ENCODE results near the gene POU2AF1. TPM values are rescaled to one million over a fixed set of nuclear protein-coding genes. Genes with fewer than 3 reads are reported as not detected.

Gene POU2AF1
- total RNA-seq, 1 experiment from 2014 or later, result 0.22 TPM

DNA sequence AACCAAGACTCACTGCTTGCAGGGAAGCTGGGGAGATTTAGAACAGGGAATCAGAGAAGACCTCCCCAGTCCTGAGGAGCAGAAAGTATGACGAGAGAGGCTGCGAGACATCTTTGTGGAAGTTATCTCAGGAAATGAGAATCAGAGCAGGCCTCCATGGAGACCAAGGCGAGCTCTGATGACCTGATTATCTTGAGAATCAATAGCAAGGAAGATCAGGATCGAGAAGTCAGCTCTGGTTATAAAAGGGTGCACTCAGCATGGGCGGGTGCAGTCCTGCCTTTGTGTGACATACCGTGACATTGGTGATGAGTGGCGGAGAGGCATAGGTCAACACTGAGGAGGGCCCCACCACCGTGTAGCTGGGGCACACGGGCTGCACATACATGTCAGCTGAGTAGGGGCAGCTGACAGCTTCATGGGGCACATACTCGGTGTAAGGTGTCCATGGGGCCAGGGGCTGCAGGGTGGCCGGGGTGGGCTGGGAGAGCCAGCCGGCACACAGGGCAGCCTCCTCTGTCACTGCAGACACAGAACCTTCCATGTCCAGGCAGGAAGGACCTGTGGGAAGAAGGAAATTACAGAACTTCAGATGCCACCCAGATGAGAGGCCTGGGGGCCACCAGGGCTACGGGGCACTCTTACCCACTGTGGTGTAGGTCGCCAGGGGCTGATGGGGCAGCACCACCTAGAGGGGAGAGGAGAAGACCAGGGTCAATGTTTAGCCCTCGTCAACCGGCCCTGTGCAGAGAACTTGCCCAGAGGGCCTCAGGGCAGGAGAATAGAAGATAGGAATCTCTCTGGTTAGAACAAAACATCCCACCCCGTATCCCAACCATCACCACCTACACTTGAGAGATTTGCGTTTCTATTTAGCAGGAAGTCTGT, 21.7 kb downstream of the POU2AF1 start (continued):
- TF ChIP-seq, protein P1, sequence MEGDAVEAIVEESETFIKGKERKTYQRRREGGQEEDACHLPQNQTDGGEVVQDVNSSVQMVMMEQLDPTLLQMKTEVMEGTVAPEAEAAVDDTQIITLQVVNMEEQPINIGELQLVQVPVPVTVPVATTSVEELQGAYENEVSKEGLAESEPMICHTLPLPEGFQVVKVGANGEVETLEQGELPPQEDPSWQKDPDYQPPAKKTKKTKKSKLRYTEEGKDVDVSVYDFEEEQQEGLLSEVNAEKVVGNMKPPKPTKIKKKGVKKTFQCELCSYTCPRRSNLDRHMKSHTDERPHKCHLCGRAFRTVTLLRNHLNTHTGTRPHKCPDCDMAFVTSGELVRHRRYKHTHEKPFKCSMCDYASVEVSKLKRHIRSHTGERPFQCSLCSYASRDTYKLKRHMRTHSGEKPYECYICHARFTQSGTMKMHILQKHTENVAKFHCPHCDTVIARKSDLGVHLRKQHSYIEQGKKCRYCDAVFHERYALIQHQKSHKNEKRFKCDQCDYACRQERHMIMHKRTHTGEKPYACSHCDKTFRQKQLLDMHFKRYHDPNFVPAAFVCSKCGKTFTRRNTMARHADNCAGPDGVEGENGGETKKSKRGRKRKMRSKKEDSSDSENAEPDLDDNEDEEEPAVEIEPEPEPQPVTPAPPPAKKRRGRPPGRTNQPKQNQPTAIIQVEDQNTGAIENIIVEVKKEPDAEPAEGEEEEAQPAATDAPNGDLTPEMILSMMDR (IDR thresholded peaks at IDR 0.05), result no peak
- TF ChIP-seq, protein P2, sequence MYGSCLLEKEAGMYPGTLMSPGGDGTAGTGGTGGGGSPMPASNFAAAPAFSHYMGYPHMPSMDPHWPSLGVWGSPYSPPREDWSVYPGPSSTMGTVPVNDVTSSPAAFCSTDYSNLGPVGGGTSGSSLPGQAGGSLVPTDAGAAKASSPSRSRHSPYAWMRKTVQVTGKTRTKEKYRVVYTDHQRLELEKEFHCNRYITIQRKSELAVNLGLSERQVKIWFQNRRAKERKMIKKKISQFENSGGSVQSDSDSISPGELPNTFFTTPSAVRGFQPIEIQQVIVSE (CRISPR knock-in tag; IDR thresholded peaks at IDR 0.05; ENCODE audit: borderline replicate concordance), result no peak
- TF ChIP-seq TEAD4 (CRISPR knock-in tag; IDR thresholded peaks at IDR 0.05), result no peak
- TF ChIP-seq ZNF671 (CRISPR knock-in tag; IDR thresholded peaks at IDR 0.05), result no peak
- no peak for TF ChIP-seq ZNF232 (CRISPR knock-in tag; IDR thresholded peaks at IDR 0.05)
- no peak for TF ChIP-seq ZNF396 (CRISPR knock-in tag; IDR thresholded peaks at IDR 0.05; ENCODE audit: borderline replicate concordance)

DNA sequence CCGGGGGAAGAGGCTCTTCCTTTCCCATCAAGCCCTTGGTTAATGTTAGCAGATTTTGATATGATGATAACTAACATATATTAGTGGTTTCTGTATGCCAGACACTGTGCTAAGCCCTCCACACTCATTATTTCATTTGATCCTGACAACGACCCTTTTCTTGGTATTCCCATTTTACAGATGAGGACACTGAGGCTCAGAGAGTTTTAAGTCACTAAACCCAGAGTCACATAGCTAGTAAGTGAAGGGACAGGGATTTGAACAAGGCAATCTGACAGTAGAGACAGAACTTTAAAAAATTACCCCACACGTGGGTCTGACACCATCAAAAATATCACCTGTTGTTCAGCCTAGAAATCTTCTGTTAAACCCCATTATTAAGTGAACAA, 22.4 kb downstream of the POU2AF1 start:
- no peak for TF ChIP-seq RORB (CRISPR knock-in tag; IDR thresholded peaks at IDR 0.05)
- TF ChIP-seq, protein P3, sequence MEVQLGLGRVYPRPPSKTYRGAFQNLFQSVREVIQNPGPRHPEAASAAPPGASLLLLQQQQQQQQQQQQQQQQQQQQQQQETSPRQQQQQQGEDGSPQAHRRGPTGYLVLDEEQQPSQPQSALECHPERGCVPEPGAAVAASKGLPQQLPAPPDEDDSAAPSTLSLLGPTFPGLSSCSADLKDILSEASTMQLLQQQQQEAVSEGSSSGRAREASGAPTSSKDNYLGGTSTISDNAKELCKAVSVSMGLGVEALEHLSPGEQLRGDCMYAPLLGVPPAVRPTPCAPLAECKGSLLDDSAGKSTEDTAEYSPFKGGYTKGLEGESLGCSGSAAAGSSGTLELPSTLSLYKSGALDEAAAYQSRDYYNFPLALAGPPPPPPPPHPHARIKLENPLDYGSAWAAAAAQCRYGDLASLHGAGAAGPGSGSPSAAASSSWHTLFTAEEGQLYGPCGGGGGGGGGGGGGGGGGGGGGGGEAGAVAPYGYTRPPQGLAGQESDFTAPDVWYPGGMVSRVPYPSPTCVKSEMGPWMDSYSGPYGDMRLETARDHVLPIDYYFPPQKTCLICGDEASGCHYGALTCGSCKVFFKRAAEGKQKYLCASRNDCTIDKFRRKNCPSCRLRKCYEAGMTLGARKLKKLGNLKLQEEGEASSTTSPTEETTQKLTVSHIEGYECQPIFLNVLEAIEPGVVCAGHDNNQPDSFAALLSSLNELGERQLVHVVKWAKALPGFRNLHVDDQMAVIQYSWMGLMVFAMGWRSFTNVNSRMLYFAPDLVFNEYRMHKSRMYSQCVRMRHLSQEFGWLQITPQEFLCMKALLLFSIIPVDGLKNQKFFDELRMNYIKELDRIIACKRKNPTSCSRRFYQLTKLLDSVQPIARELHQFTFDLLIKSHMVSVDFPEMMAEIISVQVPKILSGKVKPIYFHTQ (CRISPR knock-in tag; IDR thresholded peaks at IDR 0.05), result no peak
- TF ChIP-seq SMAD3 (CRISPR knock-in tag; IDR thresholded peaks at IDR 0.05; ENCODE audit: borderline replicate concordance), result no peak
- TF ChIP-seq MXD4 (CRISPR knock-in tag; IDR thresholded peaks at IDR 0.05; ENCODE audit: borderline replicate concordance), result no peak
- TF ChIP-seq, protein P4, sequence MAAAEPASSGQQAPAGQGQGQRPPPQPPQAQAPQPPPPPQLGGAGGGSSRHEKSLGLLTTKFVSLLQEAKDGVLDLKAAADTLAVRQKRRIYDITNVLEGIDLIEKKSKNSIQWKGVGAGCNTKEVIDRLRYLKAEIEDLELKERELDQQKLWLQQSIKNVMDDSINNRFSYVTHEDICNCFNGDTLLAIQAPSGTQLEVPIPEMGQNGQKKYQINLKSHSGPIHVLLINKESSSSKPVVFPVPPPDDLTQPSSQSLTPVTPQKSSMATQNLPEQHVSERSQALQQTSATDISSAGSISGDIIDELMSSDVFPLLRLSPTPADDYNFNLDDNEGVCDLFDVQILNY (CRISPR knock-in tag; IDR thresholded peaks at IDR 0.05), result no peak
- no peak for TF ChIP-seq CREM (CRISPR knock-in tag; IDR thresholded peaks at IDR 0.05)
- TF ChIP-seq, protein P2 (CRISPR knock-in tag; IDR thresholded peaks at IDR 0.05; ENCODE audit: borderline replicate concordance), result no peak
- TF ChIP-seq, protein P5, sequence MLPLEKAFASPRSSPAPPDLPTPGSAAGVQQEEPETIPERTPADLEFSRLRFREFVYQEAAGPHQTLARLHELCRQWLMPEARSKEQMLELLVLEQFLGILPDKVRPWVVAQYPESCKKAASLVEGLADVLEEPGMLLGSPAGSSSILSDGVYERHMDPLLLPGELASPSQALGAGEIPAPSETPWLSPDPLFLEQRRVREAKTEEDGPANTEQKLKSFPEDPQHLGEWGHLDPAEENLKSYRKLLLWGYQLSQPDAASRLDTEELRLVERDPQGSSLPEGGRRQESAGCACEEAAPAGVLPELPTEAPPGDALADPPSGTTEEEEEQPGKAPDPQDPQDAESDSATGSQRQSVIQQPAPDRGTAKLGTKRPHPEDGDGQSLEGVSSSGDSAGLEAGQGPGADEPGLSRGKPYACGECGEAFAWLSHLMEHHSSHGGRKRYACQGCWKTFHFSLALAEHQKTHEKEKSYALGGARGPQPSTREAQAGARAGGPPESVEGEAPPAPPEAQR (CRISPR knock-in tag; IDR thresholded peaks at IDR 0.05), result no peak
- no peak for TF ChIP-seq ZNF396 (CRISPR knock-in tag; IDR thresholded peaks at IDR 0.05; ENCODE audit: borderline replicate concordance)
- TF ChIP-seq ATF1 (CRISPR knock-in tag; IDR thresholded peaks at IDR 0.05), result no peak
- TF ChIP-seq, protein P6, sequence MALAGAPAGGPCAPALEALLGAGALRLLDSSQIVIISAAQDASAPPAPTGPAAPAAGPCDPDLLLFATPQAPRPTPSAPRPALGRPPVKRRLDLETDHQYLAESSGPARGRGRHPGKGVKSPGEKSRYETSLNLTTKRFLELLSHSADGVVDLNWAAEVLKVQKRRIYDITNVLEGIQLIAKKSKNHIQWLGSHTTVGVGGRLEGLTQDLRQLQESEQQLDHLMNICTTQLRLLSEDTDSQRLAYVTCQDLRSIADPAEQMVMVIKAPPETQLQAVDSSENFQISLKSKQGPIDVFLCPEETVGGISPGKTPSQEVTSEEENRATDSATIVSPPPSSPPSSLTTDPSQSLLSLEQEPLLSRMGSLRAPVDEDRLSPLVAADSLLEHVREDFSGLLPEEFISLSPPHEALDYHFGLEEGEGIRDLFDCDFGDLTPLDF (CRISPR knock-in tag; IDR thresholded peaks at IDR 0.05), result no peak
- TF ChIP-seq, protein P7, sequence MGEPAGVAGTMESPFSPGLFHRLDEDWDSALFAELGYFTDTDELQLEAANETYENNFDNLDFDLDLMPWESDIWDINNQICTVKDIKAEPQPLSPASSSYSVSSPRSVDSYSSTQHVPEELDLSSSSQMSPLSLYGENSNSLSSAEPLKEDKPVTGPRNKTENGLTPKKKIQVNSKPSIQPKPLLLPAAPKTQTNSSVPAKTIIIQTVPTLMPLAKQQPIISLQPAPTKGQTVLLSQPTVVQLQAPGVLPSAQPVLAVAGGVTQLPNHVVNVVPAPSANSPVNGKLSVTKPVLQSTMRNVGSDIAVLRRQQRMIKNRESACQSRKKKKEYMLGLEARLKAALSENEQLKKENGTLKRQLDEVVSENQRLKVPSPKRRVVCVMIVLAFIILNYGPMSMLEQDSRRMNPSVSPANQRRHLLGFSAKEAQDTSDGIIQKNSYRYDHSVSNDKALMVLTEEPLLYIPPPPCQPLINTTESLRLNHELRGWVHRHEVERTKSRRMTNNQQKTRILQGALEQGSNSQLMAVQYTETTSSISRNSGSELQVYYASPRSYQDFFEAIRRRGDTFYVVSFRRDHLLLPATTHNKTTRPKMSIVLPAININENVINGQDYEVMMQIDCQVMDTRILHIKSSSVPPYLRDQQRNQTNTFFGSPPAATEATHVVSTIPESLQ (CRISPR knock-in tag; IDR thresholded peaks at IDR 0.05), result no peak
- no peak for TF ChIP-seq FOXK1 (CRISPR knock-in tag; IDR thresholded peaks at IDR 0.05)
- TF ChIP-seq JUN (CRISPR knock-in tag; IDR thresholded peaks at IDR 0.05), result no peak
- DNase-seq (ENCODE audit: low spot score), result no peak
- Mint-ChIP-seq H3K36me3 (no peaks in the 10 kb centered on the region), H3K27me3 (ENCODE audit: low read depth) (no peaks in the 10 kb centered on the region; the same call in 1 of the 2 replicates), H3K4me3 (no peak overlapping the region), H3K27ac (no peak overlapping the region), H3K4me1 (no peaks in the 10 kb centered on the region), H3K9me3 (no peaks in the 10 kb centered on the region)
- POLR2A ChIA-PET, result no interaction called here
- no peak for ATAC-seq
- CTCF ChIA-PET, result no interaction called here
